Gastrocnemius medialis (tissue), 4 donors: ENCODE measurements around the gene C10orf71.

Experiments
- CTCF ChIP-seq, 5 experiments: fragments of 450-650 bp in 3 of 5; fragments of 200-600 bp in 2 of 5; sonication (generic) in 2 of 5; IDR thresholded peaks in 4 of 5; conservative IDR thresholded peaks in 1 of 5; 1 replicate in 4 of 5; 2 replicates in 1 of 5; pipeline ENCODE4 v1.5.1; 2016 to 2019; ENCODE audit warnings: antibody characterized with exemption in 5 of 5, mild to moderate bottlenecking in 3 of 5, moderate library complexity in 3 of 5
- POLR2A ChIP-seq, 2 donors: fragments of 450-650 bp; IDR thresholded peaks; one replicate each; pipeline ENCODE4 v1.6.1; 2017; ENCODE audit warnings: antibody characterized with exemption in 2 of 2, mild to moderate bottlenecking in 2 of 2, moderate library complexity in 2 of 2

GRCh38 chr10:49253340-49253906, 45.5 kb upstream of the C10orf71 start:
- TF ChIP-seq CTCF (IDR thresholded peaks at IDR 0.05 in 4 of 5, conservative IDR thresholded peaks at IDR 0.05 in 1 of 5) (no peak), POLR2A (IDR thresholded peaks at IDR 0.05) (no peak)
